GM18511 (cell line): ENCODE results near the gene OMP.

Experiments used
- ATAC-seq: cut with Tn5 transposase; IDR thresholded peaks from one replicate; pipeline ENCODE4 v1.9.1; 2021; ENCODE audit warnings: mild to moderate bottlenecking, moderate library complexity; ENCODE audit not compliant: unreplicated experiment

Gene OMP

DNA sequence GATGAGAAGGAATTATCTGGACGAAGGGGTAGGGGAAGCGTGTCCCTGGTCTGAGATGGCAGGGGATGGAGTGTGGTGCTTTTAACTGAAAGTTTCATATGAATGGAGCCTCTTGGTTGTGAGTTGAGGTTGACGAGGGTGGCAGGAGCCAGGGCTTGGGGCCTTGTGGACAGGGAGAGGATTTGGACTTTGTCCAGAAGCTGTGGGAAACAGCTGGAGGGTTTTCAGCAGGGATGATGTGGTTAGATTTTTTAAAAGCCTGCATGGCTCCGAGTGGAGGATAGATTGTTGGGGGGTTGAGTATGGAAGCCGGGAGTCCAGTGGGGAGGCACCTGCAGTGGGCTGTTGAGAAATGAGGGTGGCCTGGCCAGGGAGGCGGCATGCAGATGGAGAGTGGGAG lies 50.2 kb downstream of the OMP start:
- ATAC-seq: no peak
